GM12878 (cell line): ENCODE measurements around the gene CYP4X1. TPM values are rescaled to one million over a fixed set of nuclear protein-coding genes. Genes with fewer than 3 reads are reported as not detected.

Experiments used
- ATAC-seq: fragments of 200-7000 bp; cut with Tn5 transposase; 3 replicates; pipeline ENCODE4 v1.9.1; 2020; ENCODE audit warnings: mild to moderate bottlenecking, moderate library complexity
- BruUV-seq: library from RNA; stranded (reverse); fragments of 400-500 nt; replicated peaks from 2 replicates; lab custom pipeline; 2021; lab: Mats Ljungman, UMichigan
- CTCF ChIA-PET: fragments of 300-600 bp; sonication (Branson Sonifier 250); formaldehyde crosslinking; extraction: SDS; loops from one replicate; lab custom pipeline; 2021; ENCODE audit warnings: inconsistent platforms; lab: Yijun Ruan, JAX
- POLR2A ChIA-PET: fragments of 350-600 bp; formaldehyde crosslinking; extraction: SDS; loops from one replicate; lab custom pipeline; 2021; ENCODE audit warnings: inconsistent platforms; lab: Charles Lee
- RAD21 ChIA-PET: fragments of 300-600 bp; sonication (Branson Sonifier 250); formaldehyde crosslinking; loops from one replicate; lab custom pipeline; 2023; ENCODE audit warnings: antibody characterized with exemption; ENCODE audit not compliant: unreplicated experiment; lab: Charles Lee
- SMC1A ChIA-PET: fragments of 300-600 bp; sonication (Branson Sonifier 250); formaldehyde crosslinking; loops from one replicate; lab custom pipeline; 2023; ENCODE audit not compliant: unreplicated experiment, uncharacterized antibody; lab: Charles Lee
- DNase-seq: peaks from one replicate; pipeline ENCODE4 v3.0.0-alpha.2; 2011; ENCODE audit warnings: low read depth, low spot score
- FAIRE-seq: peaks from 3 replicates; lab custom pipeline; 2011; peaks lifted over from hg19 to GRCh38; lab: Jason Lieb, UNC
- H2AFZ ChIP-seq: 2 replicates; pipeline ENCODE4 v1.6.0; 2011; ENCODE audit warnings: low read depth, low read length, control low read depth; ENCODE audit not compliant: control insufficient read depth
- H3K27ac ChIP-seq: 2 replicates; pipeline ENCODE4 v1.5.1; 2011; ENCODE audit warnings: control low read depth; ENCODE audit not compliant: control insufficient read depth, insufficient read depth
- H3K27me3 ChIP-seq, 2 experiments: replicated peaks in 1 of 2; 2 replicates each; pipeline versions ENCODE4 v1.6.0 to v1.6.1; 2011; ENCODE audit warnings: low read length in 1 of 2; ENCODE audit not compliant: control insufficient read depth in 2 of 2, insufficient read depth in 2 of 2
- H3K36me3 ChIP-seq, 2 experiments: 2 replicates each; pipeline ENCODE4 v1.5.1; 2011; ENCODE audit warnings: low read length in 1 of 2; ENCODE audit not compliant: control insufficient read depth in 2 of 2, insufficient read depth in 2 of 2
- H3K4me1 ChIP-seq: 2 replicates; pipeline ENCODE4 v1.6.1; 2011; ENCODE audit warnings: mild to moderate bottlenecking, low read length, moderate library complexity, mixed read lengths; ENCODE audit not compliant: control insufficient read depth, insufficient read depth
- H3K4me2 ChIP-seq: 2 replicates; pipeline ENCODE4 v1.6.0; 2011; ENCODE audit warnings: control low read depth; ENCODE audit not compliant: control insufficient read depth, insufficient read depth
- H3K4me3 ChIP-seq: fragments of 200-600 bp; sonication (generic); 2 replicates; pipeline ENCODE4 v1.5.1; 2016
- H3K79me2 ChIP-seq: 2 replicates; pipeline ENCODE4 v1.6.0; 2011; ENCODE audit warnings: low read length; ENCODE audit not compliant: control insufficient read depth, insufficient read depth
- H3K9ac ChIP-seq: 2 replicates; pipeline ENCODE4 v1.8.0; 2011; ENCODE audit warnings: low read length, control low read depth, mixed read lengths; ENCODE audit not compliant: control insufficient read depth, insufficient read depth
- H3K9me3 ChIP-seq: replicated peaks from 3 replicates; pipeline ENCODE4 v1.5.1; 2011; ENCODE audit warnings: mild to moderate bottlenecking, low read length; ENCODE audit not compliant: control insufficient read depth, insufficient read depth
- H4K20me1 ChIP-seq: 2 replicates; pipeline ENCODE4 v1.6.0; 2011; ENCODE audit not compliant: control insufficient read depth, insufficient read depth
- ASH2L ChIP-seq: fragments of 300-600, 200-600 bp; sonication (generic); IDR thresholded peaks from 2 replicates; pipeline ENCODE4 v1.6.1; 2017; ENCODE audit warnings: low read depth, mild to moderate bottlenecking, borderline replicate concordance
- IKZF2 ChIP-seq, 2 experiments: fragments of 450-650 bp; IDR thresholded peaks; 2 replicates each; pipeline ENCODE4 v1.6.1; 2017; ENCODE audit warnings: mild to moderate bottlenecking in 2 of 2, moderate library complexity in 2 of 2
- NFXL1 ChIP-seq: fragments of 450-650 bp; IDR thresholded peaks from 2 replicates; pipeline ENCODE4 v1.6.1; 2017; ENCODE audit warnings: antibody characterized with exemption, mild to moderate bottlenecking, borderline replicate concordance
- NFYA ChIP-seq: IDR thresholded peaks from 2 replicates; pipeline ENCODE4 v1.6.1; 2011; ENCODE audit warnings: low read depth, mild to moderate bottlenecking, low read length, improper control_type of control experiment, borderline replicate concordance
- POLR2AphosphoS5 ChIP-seq: IDR thresholded peaks from 2 replicates; pipeline ENCODE4 v1.6.1; 2011; ENCODE audit warnings: mild to moderate bottlenecking, low read length, inconsistent platforms
- SIX5 ChIP-seq: IDR thresholded peaks from 2 replicates; pipeline ENCODE4 v1.6.1; 2011; ENCODE audit warnings: mild to moderate bottlenecking, low read depth, low read length, moderate library complexity; ENCODE audit not compliant: severe bottlenecking
- YBX1 ChIP-seq: fragments of 450-650 bp; IDR thresholded peaks from 2 replicates; pipeline ENCODE4 v1.6.1; 2016; ENCODE audit warnings: antibody characterized with exemption
- WGBS: methylation state at CpG from one replicate; pipeline ENCODE4 v1.1.6; 2016; ENCODE audit warnings: low lambda C conversion rate; ENCODE audit not compliant: insufficient replicate concordance, insufficient coverage; ENCODE audit errors: missing lambda C conversion rate; 5-methylcytosine and 5-hydroxymethylcytosine counted together
- in situ Hi-C: fragments of 300-500 bp; cut with MboI; formaldehyde crosslinking; loops from 9 replicates; pipeline ENCODE4 v1.14.3; 2018; ENCODE audit warnings: mixed read lengths
- intact Hi-C: fragments of 100-400 bp; cut with micrococcal nuclease; formaldehyde crosslinking; loops from one replicate; pipeline ENCODE4 v1.14.2; 2022; ENCODE audit not compliant: unreplicated experiment
- polyA plus RNA-seq, 11 experiments: library from polyadenylated mRNA; depleted of rRNA in 4 of 11; unstranded in 6 of 11; stranded (reverse) in 5 of 11; fragments of >200 nt; fragmentation: Nextera tagmentation in 4 of 11; fragmentation: Illumina TruSeq in 1 of 11; extraction: Ambion mirVana in 4 of 11; extraction: Trizol in 1 of 11; gene quantifications; 1 replicate in 1 of 11; 2 replicates in 10 of 11; pipeline versions ENCODE4 v1.2.1 to v1.2.3, GENCODE V29; 2011 to 2016; ENCODE audit warnings: inconsistent platforms in 2 of 11, missing spikeins in 2 of 11, low read depth in 1 of 11
- total RNA-seq, 4 experiments: library from RNA; depleted of rRNA in 3 of 4; stranded (reverse); fragments of >200 nt in 3 of 4; fragmentation: Illumina TruSeq in 1 of 4; extraction: Trizol in 1 of 4; gene quantifications; 2 replicates each; pipeline versions ENCODE4 v1.2.1 to v1.2.3, GENCODE V29; 2013 to 2021
- TF ChIP-seq, protein P1 (sequence below): fragments of 450-650 bp; IDR thresholded peaks from 2 replicates; pipeline ENCODE4 v1.6.1; 2017; ENCODE audit warnings: mild to moderate bottlenecking
- TF ChIP-seq, protein P2 (sequence below): IDR thresholded peaks from 2 replicates; pipeline ENCODE4 v1.6.1; 2011; ENCODE audit warnings: borderline replicate concordance, low read depth, mild to moderate bottlenecking, moderate library complexity, low read length; ENCODE audit not compliant: insufficient read depth, poor library complexity, severe bottlenecking

The CYP4X1 gene
- total and polyA plus RNA-seq, 10 of the 15 experiments (the other 5 are each of a cell fraction or from before 2014, with no cell fraction given): 0.03 to 0.04 (median 0.03) TPM; not detected in 7

DNA sequence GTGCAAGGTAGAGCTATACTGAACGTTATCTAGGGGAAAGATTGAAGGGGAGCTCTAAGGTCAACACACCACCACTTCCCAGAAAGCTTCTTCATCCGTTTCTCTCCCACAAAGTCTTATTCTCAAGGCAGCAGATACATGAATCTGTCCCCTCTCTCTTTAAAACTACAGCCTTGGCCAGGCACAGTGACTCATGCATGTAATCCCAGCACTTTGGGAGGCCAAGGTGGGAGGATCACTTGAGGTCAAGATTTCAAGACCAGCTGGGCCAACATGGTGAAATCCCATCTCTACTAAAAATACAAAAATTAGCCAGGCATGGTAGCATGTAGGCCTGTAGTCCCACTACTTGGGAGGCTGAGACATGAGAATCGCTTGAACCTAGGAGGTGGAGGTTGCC lies 8.1 kb downstream of the CYP4X1 start:
- no peak for TF ChIP-seq IKZF2 (IDR thresholded peaks at IDR 0.05)
- no peak for TF ChIP-seq SIX5
- TF ChIP-seq POLR2AphosphoS5: no peak
- TF ChIP-seq ASH2L: no peak
- TF ChIP-seq NFXL1: no peak
- no peak for TF ChIP-seq YBX1
- TF ChIP-seq, protein P1, sequence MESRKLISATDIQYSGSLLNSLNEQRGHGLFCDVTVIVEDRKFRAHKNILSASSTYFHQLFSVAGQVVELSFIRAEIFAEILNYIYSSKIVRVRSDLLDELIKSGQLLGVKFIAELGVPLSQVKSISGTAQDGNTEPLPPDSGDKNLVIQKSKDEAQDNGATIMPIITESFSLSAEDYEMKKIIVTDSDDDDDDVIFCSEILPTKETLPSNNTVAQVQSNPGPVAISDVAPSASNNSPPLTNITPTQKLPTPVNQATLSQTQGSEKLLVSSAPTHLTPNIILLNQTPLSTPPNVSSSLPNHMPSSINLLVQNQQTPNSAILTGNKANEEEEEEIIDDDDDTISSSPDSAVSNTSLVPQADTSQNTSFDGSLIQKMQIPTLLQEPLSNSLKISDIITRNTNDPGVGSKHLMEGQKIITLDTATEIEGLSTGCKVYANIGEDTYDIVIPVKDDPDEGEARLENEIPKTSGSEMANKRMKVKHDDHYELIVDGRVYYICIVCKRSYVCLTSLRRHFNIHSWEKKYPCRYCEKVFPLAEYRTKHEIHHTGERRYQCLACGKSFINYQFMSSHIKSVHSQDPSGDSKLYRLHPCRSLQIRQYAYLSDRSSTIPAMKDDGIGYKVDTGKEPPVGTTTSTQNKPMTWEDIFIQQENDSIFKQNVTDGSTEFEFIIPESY: no peak
- TF ChIP-seq NFYA: no peak
- TF ChIP-seq, protein P2, sequence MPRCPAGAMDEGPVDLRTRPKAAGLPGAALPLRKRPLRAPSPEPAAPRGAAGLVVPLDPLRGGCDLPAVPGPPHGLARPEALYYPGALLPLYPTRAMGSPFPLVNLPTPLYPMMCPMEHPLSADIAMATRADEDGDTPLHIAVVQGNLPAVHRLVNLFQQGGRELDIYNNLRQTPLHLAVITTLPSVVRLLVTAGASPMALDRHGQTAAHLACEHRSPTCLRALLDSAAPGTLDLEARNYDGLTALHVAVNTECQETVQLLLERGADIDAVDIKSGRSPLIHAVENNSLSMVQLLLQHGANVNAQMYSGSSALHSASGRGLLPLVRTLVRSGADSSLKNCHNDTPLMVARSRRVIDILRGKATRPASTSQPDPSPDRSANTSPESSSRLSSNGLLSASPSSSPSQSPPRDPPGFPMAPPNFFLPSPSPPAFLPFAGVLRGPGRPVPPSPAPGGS: no peak
- no peaks in the 10 kb centered on the region for H3K9me3 ChIP-seq
- no peaks in the 10 kb centered on the region for H3K79me2 ChIP-seq
- H3K4me2 ChIP-seq: no peak overlapping the region
- FAIRE-seq: no peak
- ChIA-PET RAD21 (no interaction called here), CTCF (no interaction called here), SMC1A (no interaction called here), POLR2A (no interaction called here)
- H2AFZ ChIP-seq: no peak overlapping the region
- no peaks in the 10 kb centered on the region for H3K27me3 ChIP-seq
- ATAC-seq: no peak
- 31% methylated on average over 3 of the region's 3 CpGs for WGBS
- H3K36me3 ChIP-seq: no peaks in the 10 kb centered on the region
- H3K4me3 ChIP-seq: no peak overlapping the region
- no peak for DNase-seq
- H4K20me1 ChIP-seq: no peaks in the 10 kb centered on the region
- no peaks in the 10 kb centered on the region for H3K4me1 ChIP-seq
- in situ Hi-C loops (no loop called here), intact Hi-C loops (no loop called here)
- no peak overlapping the region for H3K27ac ChIP-seq
- BruUV-seq: no TSS peak
- H3K9ac ChIP-seq: no peak overlapping the region
